Measurements from ENCODE around the gene PC.

DNA sequence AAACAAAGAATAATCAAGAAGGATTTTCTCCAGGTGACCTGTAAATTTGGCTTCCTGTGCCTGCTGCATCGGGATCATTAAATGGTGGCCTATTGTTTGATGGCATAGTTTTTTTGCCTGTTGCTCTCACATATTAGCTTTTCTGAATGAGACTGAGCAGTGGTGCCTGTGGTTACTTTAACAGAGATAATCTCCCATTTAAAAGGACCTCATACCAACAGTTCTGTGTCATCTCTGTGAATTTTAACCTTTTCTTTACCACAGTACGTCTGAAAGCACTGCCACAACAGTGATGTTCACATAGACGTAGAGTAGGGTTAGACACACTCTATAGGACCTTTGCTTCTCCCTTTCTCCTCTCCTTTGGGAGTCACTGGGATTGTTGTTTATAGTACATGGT lies 137.8 kb downstream of the PC start:
- TF ChIP-seq POLR2A (IDR thresholded peaks at IDR 0.05; ENCODE audit: low read length): no peak
- no peak for TF ChIP-seq ZC3H11A (IDR thresholded peaks at IDR 0.05)
- TF ChIP-seq, protein P1, sequence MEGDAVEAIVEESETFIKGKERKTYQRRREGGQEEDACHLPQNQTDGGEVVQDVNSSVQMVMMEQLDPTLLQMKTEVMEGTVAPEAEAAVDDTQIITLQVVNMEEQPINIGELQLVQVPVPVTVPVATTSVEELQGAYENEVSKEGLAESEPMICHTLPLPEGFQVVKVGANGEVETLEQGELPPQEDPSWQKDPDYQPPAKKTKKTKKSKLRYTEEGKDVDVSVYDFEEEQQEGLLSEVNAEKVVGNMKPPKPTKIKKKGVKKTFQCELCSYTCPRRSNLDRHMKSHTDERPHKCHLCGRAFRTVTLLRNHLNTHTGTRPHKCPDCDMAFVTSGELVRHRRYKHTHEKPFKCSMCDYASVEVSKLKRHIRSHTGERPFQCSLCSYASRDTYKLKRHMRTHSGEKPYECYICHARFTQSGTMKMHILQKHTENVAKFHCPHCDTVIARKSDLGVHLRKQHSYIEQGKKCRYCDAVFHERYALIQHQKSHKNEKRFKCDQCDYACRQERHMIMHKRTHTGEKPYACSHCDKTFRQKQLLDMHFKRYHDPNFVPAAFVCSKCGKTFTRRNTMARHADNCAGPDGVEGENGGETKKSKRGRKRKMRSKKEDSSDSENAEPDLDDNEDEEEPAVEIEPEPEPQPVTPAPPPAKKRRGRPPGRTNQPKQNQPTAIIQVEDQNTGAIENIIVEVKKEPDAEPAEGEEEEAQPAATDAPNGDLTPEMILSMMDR (IDR thresholded peaks at IDR 0.05): no peak
- TF ChIP-seq RFX5 (IDR thresholded peaks at IDR 0.05): no peak
- no peak for TF ChIP-seq USF2 (IDR thresholded peaks at IDR 0.05)
- no peak for TF ChIP-seq RCOR1 (IDR thresholded peaks at IDR 0.05; ENCODE audit: low read depth, low read length)
